Measurements from ENCODE around the gene SMARCA2. TPM values are rescaled to one million over a fixed set of nuclear protein-coding genes. Genes with fewer than 3 reads are reported as not detected.

The SMARCA2 gene
- total RNA-seq, 1 experiment from 2014 or later: 77.6 TPM

DNA sequence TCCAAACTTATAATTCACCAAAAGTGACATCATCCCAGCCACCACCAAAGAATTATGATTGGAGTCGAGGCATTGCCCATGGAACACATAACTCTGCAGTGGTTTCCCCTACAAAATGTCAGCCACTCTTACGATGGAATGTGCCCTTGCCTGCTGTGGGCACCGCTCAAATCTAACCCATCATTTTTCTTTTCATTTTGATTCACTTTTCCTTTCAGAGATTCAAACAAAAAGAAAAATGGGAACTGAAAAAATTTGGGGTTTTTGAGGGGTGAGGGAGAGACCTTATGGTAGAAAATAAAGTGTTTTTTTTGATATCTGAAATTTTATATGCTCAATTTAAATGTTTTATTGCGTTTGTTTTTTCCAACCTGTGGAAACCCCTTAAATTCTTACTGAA lies 28.1 kb downstream of the SMARCA2 start:
- intact Hi-C loops (cut with micrococcal nuclease): no loop called here
- TF ChIP-seq, protein P1, sequence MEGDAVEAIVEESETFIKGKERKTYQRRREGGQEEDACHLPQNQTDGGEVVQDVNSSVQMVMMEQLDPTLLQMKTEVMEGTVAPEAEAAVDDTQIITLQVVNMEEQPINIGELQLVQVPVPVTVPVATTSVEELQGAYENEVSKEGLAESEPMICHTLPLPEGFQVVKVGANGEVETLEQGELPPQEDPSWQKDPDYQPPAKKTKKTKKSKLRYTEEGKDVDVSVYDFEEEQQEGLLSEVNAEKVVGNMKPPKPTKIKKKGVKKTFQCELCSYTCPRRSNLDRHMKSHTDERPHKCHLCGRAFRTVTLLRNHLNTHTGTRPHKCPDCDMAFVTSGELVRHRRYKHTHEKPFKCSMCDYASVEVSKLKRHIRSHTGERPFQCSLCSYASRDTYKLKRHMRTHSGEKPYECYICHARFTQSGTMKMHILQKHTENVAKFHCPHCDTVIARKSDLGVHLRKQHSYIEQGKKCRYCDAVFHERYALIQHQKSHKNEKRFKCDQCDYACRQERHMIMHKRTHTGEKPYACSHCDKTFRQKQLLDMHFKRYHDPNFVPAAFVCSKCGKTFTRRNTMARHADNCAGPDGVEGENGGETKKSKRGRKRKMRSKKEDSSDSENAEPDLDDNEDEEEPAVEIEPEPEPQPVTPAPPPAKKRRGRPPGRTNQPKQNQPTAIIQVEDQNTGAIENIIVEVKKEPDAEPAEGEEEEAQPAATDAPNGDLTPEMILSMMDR (IDR thresholded peaks at IDR 0.05; ENCODE audit: unreplicated experiment): no peak
- DNase-seq (ENCODE audit: unreplicated experiment): no peak
- Mint-ChIP-seq H3K4me3 (ENCODE audit: unreplicated experiment) (no peak overlapping the region), H3K27me3 (ENCODE audit: insufficient read depth, unreplicated experiment) (no peaks in the 10 kb centered on the region), H3K27ac (ENCODE audit: low read depth, unreplicated experiment) (no peak overlapping the region), H3K9me3 (ENCODE audit: unreplicated experiment) (no peaks in the 10 kb centered on the region), H3K36me3 (ENCODE audit: insufficient read depth, unreplicated experiment) (peaks cover 49% of the 10 kb centered on the region), H3K4me1 (ENCODE audit: insufficient read depth, unreplicated experiment) (no peaks in the 10 kb centered on the region)
- ChIA-PET POLR2A (no interaction called here), CTCF (interaction anchor here (0.9 kb wide), 1 partner anchor 12 kb away, joined by 3 read pairs; no protein-coding TSS in a partner anchor)
- BruUV-seq (replicated peaks): no TSS peak

DNA sequence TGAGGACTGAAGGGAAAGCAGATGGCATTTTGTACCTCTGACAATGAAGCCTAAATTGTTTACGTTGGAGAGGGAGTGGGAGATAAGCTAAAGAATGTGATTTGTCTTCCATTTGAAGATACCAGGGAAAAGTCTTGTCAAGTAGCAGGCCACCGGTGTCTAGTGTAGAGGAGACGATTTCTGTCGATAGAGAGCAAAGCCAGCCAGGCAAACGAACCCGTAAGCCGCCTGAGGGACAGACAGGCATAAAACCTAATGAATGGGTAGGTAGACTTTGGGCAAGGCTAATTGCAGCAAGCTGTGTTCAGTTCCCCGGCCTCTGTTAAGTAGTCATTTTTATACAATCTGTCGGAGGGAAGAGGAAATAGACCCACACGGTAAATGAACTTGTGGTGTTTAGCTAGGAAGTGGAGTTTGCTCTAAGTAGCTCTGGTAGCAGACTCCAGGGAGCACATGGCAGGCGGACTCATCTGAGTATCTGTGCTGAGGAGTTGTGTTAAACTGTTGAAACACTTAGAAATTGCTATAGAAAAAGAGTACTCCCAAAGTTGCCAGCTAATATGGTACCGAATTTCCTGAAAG lies 28.8 kb downstream of the SMARCA2 start:
- CTCF ChIA-PET: interaction anchor here (0.6 to 0.9 kb wide), 2 partner anchors 13 to 102 kb away, joined by 3 read pairs; no protein-coding TSS in a partner anchor
- no peak overlapping the region for H3K27ac Mint-ChIP-seq (ENCODE audit: low read depth, unreplicated experiment)
- BruUV-seq (replicated peaks): no TSS peak
- H3K4me1 Mint-ChIP-seq (ENCODE audit: insufficient read depth, unreplicated experiment): no peaks in the 10 kb centered on the region
- TF ChIP-seq, protein P1 (IDR thresholded peaks at IDR 0.05; ENCODE audit: unreplicated experiment): no peak
- no peaks in the 10 kb centered on the region for H3K27me3 Mint-ChIP-seq (ENCODE audit: insufficient read depth, unreplicated experiment)
- intact Hi-C loops (cut with micrococcal nuclease): no loop called here
- no peaks in the 10 kb centered on the region for H3K9me3 Mint-ChIP-seq (ENCODE audit: unreplicated experiment)
- H3K4me3 Mint-ChIP-seq (ENCODE audit: unreplicated experiment): no peak overlapping the region
- POLR2A ChIA-PET: no interaction called here
- DNase-seq (ENCODE audit: unreplicated experiment): no peak
- H3K36me3 Mint-ChIP-seq (ENCODE audit: insufficient read depth, unreplicated experiment): peaks cover 49% of the 10 kb centered on the region

DNA sequence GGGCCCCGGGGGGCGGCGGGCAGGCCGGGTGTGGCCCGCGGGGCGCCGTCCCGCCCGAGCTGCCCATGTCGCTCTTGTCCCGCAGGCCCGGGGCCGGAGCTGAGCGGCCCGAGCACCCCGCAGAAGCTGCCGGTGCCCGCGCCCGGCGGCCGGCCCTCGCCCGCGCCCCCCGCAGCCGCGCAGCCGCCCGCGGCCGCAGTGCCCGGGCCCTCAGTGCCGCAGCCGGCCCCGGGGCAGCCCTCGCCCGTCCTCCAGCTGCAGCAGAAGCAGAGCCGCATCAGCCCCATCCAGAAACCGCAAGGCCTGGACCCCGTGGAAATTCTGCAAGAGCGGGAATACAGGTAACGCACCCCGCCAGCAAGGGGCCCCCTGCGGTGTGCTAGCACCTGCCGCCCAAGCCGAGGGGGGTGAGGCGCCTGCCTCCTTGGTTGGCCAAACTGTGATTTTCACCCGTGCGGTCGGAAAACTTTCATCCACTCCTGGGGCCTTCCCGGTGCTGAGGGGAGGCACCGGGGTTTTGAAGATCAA lies 32.1 kb downstream of the SMARCA2 start:
- Mint-ChIP-seq H3K27ac (ENCODE audit: low read depth, unreplicated experiment) (no peak overlapping the region), H3K36me3 (ENCODE audit: insufficient read depth, unreplicated experiment) (peaks cover 25% of the 10 kb centered on the region), H3K4me3 (ENCODE audit: unreplicated experiment) (no peak overlapping the region), H3K9me3 (ENCODE audit: unreplicated experiment) (no peaks in the 10 kb centered on the region), H3K27me3 (ENCODE audit: insufficient read depth, unreplicated experiment) (no peaks in the 10 kb centered on the region), H3K4me1 (ENCODE audit: insufficient read depth, unreplicated experiment) (no peaks in the 10 kb centered on the region)
- TF ChIP-seq, protein P1 (IDR thresholded peaks at IDR 0.05; ENCODE audit: unreplicated experiment): no peak
- no peak for DNase-seq (ENCODE audit: unreplicated experiment)
- CTCF ChIA-PET: interaction anchor here (0.7 kb wide), 1 partner anchor 38 kb away, joined by 3 read pairs; no protein-coding TSS in a partner anchor
- intact Hi-C loops (cut with micrococcal nuclease): no loop called here
- BruUV-seq (replicated peaks): no TSS peak
- POLR2A ChIA-PET: no interaction called here

DNA sequence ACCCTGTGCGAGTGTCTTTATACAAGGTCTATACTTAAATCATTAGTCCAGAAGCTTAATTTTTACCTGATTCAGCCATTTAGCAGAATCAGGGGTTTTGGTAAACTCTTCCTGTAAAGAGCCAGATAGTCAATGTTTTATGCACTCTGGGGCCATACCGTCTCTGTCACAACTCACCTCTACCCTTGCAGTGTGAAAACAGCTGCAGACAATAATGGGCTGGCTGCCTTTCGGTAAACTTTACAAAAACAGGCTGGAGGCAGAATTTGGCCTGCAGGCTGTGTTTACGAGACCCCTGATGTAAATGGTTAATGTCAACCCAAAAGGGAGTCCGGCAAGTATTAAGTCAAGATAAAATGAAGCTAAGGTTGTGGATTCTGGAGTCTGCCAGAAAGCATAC lies 32.8 kb downstream of the SMARCA2 start:
- DNase-seq (ENCODE audit: unreplicated experiment): no peak
- Mint-ChIP-seq H3K4me3 (ENCODE audit: unreplicated experiment) (no peak overlapping the region), H3K9me3 (ENCODE audit: unreplicated experiment) (no peaks in the 10 kb centered on the region), H3K4me1 (ENCODE audit: insufficient read depth, unreplicated experiment) (no peaks in the 10 kb centered on the region), H3K36me3 (ENCODE audit: insufficient read depth, unreplicated experiment) (peaks cover 20% of the 10 kb centered on the region), H3K27me3 (ENCODE audit: insufficient read depth, unreplicated experiment) (no peaks in the 10 kb centered on the region), H3K27ac (ENCODE audit: low read depth, unreplicated experiment) (no peak overlapping the region)
- no TSS peak for BruUV-seq (replicated peaks)
- TF ChIP-seq, protein P1 (IDR thresholded peaks at IDR 0.05; ENCODE audit: unreplicated experiment): no peak
- CTCF ChIA-PET: interaction anchor here (0.5 to 1.1 kb wide), 3 partner anchors 37 to 320 kb away, joined by 3 read pairs; no protein-coding TSS in a partner anchor
- intact Hi-C loops (cut with micrococcal nuclease): no loop called here
- POLR2A ChIA-PET: no interaction called here

Measured in MCF 10A (cell line).